Femur (tissue), 1 donor: Measurements from ENCODE around the gene NCK2.

ENCODE experiments used
- DNase-seq: peaks from one replicate; pipeline ENCODE4 v3.0.0-alpha.2; 2017

Gene NCK2

DNA sequence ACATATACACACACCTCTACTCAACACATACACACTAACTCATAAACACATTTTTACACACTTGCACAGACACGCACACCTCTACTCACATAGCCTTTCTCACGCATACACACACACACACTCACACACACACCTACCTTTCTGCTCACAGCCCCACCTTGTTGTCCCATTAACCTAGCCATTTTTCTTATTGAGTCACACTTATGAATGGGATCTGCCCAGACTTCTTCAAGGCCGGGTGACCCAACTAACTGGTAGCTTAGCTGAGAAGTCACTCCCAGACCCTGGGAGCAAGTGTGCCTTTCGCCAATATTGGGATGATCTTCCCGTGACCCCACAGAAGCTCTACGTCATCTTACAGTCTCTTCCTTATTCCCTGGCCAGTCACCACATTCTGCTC lies 192.2 kb downstream of the NCK2 start:
- DNase-seq = no peak

DNA sequence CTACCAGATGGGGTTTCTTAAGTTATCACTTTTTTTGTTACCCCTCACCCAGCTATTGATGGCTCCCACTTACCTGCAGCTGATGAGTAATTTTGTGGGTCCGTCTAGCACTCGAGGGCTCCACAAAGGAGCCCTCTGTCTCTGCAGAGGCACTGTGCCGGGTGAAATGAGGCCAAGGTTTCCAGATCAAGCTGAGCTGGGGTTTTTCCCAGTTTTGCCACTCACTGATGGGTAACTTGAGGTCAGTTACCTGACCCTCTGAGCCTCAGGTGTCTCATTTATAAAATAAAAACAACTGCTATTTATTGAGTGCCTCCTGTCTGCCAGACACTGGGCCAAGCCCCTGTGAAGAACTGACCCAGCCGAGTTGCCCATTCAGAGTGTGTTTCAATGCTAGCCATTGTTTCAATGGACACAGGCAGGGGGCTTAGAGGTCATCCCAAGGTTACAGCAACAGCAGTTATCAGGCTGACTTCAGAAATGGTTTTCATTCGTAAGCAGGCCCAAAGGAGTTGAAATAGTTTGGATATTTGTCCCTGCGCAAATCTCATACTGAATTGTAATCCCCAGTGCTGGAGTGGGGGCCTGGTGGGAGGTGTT lies 192.9 kb downstream of the NCK2 start:
- DNase-seq = no peak
